ENCODE results near the gene CCDC190.

- TF ChIP-seq CTCF (optimal IDR thresholded peaks at IDR 0.05 in 1 of 3, IDR thresholded peaks at IDR 0.05 in 1 of 3, conservative IDR thresholded peaks at IDR 0.05 in 1 of 3; ENCODE audit: extremely low read depth in 1 of 3, insufficient read depth in 2 of 3, low read length in 3 of 3), result no peak
- no peak for TF ChIP-seq EZH2 (IDR thresholded peaks at IDR 0.05; ENCODE audit: low read length)
Measured at GRCh38 chr1:162832470-162832869, 28.5 kb downstream of the CCDC190 start.
